Ramos (cell line): ENCODE data around the gene BTNL2.
"Not testable (repeated sequence)": the region's sequence is repeated elsewhere in the genome, so short reads cannot be mapped to it uniquely, and the experiment has no call there.

Experiments used
- in situ Hi-C: fragments of 300-500 bp; cut with MboI; formaldehyde crosslinking; loops from one replicate; pipeline ENCODE4 v1.14.3; 2022; ENCODE audit warnings: low sequenced_read_pairs; ENCODE audit not compliant: unreplicated experiment

The BTNL2 gene

GRCh38 chr6:32371803-32372202 lies 35.2 kb downstream of the BTNL2 start, which contains the start of gene TSBP1:
Gene TSBP1, minus strand, starts transcription at chr6:32371903. Its CDS starts 197 bp downstream, at chr6:32371706.
- in situ Hi-C loops, result no loop called here

- in situ Hi-C loops, result no loop called here
Observed at GRCh38 chr6:32371229-32371628, 35.8 kb downstream of the BTNL2 start.

GRCh38 chr6:32370505-32370904 lies 36.5 kb downstream of the BTNL2 start:
- in situ Hi-C loops, result no loop called here

GRCh38 chr6:32369660-32370059 lies 37.3 kb downstream of the BTNL2 start:
- in situ Hi-C loops, result no loop called here

GRCh38 chr6:32367644-32368043 lies 39.3 kb downstream of the BTNL2 start:
- in situ Hi-C loops, result no loop called here

- in situ Hi-C loops, result not testable (repeated sequence)
Observed at GRCh38 chr6:32359225-32359624, 47.8 kb downstream of the BTNL2 start.

GRCh38 chr6:32358548-32358947 lies 48.4 kb downstream of the BTNL2 start:
- in situ Hi-C loops, result not testable (repeated sequence)

GRCh38 chr6:32355018-32355417 lies 52.0 kb downstream of the BTNL2 start:
- in situ Hi-C loops, result no loop called here

GRCh38 chr6:32353348-32353747 lies 53.6 kb downstream of the BTNL2 start:
- in situ Hi-C loops, result no loop called here
